Stimulated activated naive CD8-positive, alpha-beta T cell treated with anti-CD3 and anti-CD28 coated beads, Interleukin-15, Interleukin-2, amounts not matched to agents 100 U/mL and 50 U/mL, for 24 hours (primary cell): ENCODE measurements around the gene CSF1.
A peak's percentile ranks its signal among the peaks of the same experiment; 100 is the strongest.
"Not testable (repeated sequence)": the region's sequence is repeated elsewhere in the genome, so short reads cannot be mapped to it uniquely, and the experiment has no call there.

Experiments
- ATAC-seq: fragments of 150-1000 bp; cut with Tn5 transposase; one replicate; pipeline ENCODE4 v1.10.0; 2021
- DNase-seq: peaks from one replicate; pipeline ENCODE4 v3.0.0; 2021

Gene CSF1

DNA sequence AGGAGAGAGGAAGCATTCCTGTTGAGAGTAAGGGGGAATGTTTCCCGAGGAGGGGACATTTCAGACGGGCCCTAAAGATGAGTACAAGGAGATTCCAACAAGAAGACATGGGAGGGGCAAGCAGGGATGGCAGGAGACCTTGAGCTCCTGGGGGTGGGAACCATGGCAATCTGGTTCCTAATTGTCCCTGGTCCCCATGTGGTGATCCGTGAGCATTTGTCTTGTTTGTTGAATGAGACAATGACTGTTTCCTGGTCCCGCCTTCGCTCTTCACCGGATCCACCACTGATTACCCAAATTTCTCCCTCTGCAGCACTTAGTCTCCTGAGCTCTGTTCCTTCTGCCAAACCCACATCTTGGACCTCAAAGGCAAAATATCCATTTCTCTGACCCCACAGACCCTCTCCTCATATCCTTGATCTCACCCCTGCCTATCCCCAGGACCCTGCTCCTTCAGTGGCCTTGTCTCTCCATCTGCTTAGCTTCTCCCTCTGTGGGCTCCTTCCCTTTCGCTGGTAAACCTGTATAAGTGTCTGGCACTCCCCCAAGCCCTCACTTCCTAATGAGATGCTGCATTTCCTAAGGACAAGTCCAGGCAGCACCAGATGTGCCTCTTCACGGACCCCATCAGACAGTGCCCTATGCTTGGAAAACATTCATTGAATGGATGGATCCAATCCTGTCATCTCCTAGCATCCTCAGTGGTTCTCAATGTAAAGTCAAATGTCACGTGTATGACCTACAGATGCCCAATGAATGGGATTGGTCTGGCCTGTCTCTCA is 8.3 kb upstream of the CSF1 start:
- DNase-seq, result no peak
- no peak for ATAC-seq

DNA sequence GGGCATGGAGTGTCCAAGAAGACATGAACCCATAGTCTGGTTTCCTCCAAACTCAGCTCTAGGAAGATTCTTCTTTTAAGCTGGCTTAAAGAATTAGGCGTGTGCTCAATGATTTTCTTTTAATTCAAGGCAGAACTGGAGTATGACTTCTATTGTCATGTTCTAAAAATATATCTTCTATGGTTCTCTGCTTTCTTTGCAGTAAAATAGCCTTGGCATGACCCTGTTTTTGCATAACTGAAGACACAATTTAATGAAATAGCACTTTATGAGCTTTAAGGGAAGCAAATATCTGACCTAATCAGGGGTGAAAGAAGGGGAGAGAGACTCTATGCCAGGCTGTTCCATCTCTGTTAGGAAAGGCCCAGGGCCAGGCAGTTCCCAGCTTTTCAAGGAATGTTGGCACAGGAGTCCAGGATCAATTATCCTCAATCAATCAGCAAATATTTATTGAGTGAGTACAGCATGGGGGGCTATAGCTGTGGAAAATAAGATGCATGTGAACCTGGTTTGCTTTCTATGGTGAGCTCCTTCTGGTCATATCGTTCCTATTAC is 7.2 kb upstream of the CSF1 start:
- ATAC-seq, result no peak
- no peak for DNase-seq

DNA sequence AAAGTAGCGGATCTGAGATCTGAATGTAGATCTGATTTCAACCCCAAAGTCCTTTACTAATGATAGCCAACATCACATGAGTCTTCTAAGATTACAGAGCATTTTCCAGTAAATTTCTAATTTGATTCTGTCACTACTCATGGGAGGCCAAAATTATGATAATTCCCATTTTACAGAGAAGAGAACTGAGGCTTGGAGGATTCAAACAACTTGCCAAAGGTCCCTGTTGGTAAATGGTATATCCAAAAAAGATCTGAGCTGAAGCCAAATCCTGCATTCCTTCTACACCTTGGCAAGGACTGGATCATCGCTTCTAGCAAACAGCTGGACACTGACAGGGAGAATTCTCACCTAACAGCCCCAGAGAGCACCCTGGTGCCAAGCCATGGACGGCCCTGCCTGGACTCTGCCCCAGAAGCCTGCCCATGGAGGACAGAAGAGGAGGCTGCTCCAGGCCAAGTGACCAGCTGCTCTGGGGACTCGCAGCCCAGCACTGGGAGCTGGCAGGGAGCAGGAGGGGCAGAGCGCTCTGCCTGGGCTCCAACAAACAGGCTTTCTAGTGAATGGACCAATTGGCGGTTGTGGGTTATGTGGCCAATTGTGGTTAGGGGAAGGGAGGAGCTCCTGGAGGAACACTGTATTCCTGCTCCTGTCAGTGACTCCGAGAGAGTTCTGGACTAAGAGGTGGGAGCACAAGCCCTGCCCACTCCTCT is 6.4 kb upstream of the CSF1 start:
- ATAC-seq, result no peak

DNA sequence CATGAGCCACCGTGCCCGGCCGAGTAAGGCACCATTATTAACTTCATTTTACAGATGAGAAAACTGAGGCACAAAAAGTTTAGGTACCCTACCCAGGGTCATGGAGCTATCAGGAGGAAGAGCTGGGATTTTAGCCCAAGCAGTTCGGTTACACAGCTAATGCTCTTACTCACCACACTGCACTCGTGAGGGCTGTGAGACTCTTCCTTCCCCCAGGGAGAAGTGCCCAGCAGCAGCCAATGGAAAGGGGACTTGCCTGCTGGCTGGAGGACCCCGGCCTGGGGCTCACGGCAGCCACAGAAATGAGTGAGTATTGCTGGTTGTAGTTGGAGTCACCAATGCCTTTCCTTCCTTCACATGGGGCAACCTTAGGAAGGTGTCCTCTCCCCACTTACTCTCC is 5.2 kb upstream of the CSF1 start:
- no peak for ATAC-seq

More for the DNA sequence above, 6.4 kb upstream of the CSF1 start:
- no peak for DNase-seq

DNA sequence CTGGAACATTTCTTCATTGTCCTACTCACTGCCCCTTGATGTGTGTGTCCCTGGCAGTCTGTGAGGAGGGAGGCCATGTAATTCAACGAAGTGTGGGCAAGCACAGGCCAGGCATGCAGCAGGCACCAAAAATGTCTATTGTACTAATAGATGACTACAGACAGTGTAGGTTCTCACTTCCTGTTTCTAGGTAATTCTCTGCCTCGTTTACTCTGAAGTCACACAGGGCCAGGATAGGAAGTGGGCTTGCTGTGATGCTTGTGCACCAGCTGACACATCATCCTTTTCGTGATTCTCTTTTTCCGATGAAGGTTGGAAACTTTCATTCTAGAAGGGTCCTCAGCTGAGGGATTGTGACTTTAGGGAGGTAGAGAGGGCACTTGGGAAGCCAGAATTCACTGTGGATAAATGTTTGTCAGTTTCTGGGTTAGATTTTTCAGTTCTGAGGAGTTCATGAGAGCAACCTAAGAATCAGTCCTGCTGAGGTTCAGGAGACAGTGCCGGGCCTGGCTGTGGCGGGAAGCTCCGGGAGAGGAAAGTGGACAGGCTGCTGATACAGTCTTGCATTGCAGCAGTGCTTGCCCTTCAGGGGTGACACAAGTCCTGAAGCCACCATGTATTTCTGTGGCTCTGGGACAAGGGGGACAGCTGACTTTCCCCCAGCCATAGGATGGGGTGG is 4.3 kb upstream of the CSF1 start:
- peak; percentile 57 for DNase-seq
- ATAC-seq, result peak; percentile 94

More for the DNA sequence above, 5.2 kb upstream of the CSF1 start:
- DNase-seq, result no peak

DNA sequence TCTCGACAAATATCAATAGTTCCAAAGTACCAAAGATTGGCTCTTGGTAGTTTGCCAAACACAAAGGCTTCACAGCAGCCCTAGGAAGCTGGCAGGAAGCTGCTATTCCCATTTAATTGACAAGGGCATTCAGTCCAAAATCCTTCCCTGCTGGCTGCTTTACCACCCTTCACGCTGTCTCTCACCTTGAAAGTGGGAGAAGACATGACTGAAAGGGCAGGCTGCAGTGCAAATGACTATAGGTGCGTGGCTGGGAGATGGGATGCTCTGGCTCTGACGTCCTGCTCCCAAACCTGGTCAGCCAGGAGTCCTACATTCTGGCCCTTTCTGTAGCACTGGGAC is 3.8 kb upstream of the CSF1 start:
- DNase-seq (no peak), ATAC-seq (no peak)

DNA sequence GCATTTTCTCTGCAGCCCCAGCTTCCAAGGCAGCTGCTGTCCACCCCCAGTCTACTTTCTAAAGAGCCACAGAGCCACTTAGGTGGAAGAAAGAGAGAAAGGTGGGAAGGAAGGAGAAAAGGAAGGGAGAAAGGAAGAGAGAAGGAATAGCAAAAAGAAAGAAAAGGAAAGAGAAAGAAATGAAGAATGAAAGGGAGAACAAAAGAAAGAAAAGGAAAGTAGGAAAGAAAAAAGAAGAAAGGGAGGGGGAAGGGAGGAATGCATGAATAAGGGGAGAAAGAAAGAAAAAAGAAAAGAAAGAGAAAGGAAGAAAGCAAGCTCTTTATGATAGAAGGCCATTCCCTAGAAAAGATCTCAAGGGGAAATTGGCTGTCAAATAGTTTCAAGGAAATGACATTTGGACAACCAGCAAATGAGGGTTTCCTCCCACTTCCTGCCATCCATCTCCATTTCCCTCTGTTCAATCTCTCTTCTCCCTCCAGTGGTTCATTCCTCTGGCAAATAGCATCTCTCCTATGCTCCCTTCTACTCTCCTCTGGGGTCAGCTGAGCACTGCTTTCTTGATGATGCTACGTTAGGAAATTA is 3.4 kb upstream of the CSF1 start:
- DNase-seq (no peak), ATAC-seq (no peak)

DNA sequence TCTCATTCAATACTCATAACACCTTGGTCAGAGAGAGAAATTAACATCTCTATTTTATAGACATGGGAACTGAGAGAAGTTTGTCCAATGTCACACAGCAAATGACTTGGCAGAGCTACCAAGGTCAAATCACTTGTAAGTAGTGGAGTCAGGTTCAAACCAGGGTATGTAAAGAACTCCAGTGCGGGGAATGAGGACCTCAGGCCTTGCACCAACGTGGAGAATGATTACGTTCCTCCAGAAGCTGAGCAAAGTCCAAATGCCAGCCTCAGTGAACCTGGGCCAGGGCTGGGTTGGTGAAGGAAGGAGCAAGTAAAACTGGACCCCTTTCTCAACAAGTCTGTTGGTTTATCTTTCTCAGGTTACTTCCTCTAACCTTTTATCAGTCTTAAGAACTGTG is 1.8 kb upstream of the CSF1 start:
- ATAC-seq, result no peak
- no peak for DNase-seq

DNA sequence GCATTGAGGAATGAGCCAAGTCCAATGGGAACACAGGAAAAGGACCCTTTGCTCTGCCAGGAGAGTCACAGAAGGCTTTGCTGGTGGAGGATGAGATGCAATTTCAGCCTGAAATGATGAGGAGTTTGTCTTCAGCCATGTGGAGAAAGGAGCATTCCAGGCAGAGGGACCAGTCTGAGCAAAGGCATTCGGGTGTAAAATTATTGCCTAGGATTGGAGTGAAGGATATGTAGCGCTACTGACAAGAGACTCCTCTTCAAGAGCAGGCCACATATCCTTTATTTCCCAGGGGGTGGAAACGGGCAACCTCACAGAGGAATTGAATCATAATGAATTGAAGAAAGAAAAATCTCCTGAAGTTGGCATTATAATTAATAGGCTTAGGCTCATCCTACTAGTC is 1.1 kb upstream of the CSF1 start:
- no peak for DNase-seq
- no peak for ATAC-seq

DNA sequence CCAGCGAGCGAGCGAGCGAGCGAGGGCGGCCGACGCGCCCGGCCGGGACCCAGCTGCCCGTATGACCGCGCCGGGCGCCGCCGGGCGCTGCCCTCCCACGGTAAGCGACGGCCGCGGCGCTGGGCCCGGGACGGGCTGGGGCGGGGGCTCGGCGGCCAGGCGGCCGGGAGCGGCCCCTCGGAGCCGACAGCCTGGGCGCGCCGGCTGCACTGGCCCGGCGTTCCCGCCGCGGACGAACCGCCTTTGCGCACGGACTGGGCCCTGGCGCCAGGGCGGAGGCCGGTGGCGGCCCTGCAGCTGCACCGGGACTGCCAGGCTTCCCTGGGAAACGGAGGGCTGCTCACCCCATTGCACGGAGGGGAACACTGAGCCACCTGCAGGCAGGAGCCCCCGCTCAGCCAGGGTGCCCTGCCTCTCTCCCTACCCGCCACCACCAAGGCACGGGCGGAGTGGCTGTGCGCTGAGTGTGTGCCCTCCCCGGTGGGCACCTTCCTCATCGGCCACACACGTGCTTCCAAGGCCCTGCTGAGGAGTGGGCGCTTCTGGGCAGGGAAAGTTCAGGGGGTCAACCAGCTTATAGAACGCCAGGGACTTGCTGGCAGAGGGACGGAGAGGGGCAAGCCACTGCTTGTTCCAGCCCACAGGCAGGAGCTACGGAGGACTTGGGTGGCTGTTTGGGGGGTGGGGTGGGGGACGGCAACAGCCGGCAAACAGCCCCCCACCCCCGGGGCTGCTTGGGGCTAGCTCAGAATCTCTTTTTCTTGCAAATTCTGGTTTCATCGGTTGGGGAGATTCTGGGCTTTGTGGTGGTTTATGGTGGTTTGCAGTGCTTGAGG is 532 bp downstream of the CSF1 start:
- DNase-seq, result peak; percentile 37
- peak; percentile 6 for ATAC-seq

DNA sequence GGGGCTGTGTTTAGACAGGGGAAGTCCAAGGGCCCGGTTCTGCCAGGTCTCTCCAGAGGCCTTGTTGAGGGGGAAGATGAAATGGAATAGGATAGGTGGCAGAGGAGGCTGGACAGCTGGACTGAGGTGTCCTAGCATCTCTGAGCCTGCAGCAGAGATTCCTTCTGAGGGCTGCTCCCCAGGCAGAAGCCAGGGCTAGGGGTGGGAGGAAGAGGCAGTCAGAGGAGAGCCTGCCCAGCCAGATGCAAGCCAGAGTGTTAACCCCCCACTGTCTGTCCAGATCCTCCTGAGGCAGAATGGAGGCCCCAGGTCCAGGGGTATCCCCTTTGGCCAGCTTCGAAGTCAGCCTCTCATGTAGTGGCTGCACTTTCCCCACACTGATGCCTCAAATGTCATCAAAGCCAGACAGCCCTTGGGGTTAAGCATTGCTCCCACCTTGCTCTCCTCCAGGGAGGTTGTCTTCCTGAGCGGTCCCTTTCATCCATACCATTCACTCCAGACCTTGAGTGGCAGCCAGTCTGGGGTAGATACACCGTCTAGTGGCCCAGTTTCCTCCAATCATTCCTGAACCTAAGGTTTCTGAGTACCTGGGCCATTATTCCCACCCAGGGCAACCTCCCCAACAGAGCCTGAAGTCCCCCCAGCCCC is 1.7 kb downstream of the CSF1 start:
- ATAC-seq (no peak), DNase-seq (no peak)

DNA sequence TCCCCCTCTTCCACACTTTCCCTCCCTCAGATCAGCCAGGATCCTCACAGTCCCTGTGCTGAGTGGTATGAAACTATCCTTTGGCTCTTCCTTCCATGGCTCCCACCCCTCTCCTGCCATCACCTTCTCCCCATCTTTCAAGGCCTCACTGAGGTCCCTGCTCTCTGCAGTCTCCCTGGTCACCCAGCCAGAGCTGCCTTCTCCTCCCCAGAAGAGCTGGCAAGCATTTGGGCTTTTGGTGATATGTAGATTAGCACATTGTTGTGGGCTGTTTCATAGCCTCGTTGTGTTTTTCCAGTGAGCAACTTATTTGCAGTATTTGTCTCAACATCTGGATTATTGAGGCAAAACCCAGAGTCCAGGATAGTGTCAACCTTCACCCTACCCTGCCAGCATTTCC is 2.2 kb downstream of the CSF1 start:
- ATAC-seq (no peak), DNase-seq (no peak)

DNA sequence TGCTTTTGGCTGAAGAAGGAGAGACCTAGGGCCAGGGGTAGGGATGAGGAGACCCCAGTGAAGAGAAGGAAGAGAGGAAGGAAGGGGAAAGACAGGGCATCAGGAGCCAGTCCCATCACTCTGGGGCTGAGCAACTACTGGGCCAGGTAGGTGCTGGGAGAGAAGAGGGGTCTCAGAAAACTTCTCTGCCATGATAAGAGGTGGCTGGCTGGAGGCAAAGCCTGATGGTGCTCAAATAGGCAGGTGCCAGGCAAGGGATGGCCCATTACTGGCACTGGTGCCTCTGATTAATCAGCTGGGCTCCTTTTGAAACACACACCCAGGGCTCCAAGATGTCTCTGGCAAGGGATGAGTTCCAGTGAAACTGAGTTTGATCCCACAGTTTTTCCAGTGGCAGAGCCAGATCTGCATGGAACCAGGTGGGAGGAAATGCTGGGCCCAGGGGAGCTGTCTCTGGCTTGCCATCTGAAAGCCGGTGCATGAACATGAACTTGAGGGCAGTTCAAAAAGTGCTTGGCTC is 2.8 kb downstream of the CSF1 start:
- ATAC-seq (no peak), DNase-seq (no peak)

DNA sequence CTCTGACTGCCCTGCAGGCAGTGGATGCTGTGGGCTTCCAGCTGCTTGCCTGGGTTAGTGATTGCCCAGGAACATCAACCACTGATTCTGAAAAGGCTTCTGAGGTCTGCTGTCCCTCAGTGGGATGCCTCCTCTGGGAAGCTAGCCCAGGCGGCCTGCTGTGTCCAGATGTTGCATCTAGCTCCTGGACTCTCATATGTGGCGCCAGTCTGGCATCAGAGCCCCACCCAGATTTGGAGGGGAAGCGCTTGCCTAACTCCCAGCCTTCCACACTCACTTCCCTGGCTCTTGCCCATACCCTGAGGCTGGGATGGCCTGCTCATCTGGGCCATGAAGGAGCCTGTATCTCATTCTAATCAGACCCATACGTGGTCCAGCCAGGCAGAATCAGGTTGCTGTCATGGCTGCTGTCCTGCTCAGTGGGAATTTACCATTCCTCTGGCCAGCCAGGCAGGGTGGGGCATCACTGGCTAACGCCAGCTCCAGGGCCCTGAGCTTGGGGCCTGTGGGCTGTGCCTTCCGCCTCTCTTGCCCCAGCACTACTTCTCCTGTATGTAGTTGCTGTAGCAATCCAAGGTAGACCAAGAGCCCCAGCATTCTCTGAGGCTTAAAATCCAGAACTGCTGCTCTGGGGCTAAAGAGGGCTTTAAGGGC is 4.1 kb downstream of the CSF1 start:
- no peak for ATAC-seq
- DNase-seq, result no peak

DNA sequence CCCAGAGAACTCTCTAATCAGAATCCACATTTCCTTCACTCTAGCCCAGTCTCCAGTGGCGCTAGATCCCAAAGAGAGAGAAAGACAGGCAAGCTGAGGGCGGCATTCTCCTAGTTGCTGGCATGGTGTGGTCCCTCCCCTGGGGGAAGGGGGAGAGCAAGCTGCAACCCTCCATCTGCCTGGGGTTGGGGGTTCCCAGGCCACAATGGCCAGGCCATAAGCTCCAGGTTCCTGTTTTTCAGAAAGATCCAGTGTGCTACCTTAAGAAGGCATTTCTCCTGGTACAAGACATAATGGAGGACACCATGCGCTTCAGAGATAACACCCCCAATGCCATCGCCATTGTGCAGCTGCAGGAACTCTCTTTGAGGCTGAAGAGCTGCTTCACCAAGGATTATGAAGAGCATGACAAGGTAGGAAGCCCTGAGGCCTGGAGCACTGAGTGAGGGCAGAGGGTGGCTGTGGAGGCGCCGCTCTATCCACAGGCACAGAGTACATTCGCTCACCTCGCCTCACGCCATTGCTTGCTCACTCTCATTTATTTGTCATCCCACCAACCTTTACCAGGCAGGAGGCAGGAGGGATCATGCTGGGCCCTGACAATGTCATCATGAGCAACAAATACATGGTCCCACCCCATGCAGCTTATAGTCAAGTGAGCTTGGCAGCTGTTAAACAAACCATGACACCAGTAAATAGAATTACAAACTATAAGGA is 6.6 kb downstream of the CSF1 start:
- DNase-seq (no peak), ATAC-seq (no peak)

DNA sequence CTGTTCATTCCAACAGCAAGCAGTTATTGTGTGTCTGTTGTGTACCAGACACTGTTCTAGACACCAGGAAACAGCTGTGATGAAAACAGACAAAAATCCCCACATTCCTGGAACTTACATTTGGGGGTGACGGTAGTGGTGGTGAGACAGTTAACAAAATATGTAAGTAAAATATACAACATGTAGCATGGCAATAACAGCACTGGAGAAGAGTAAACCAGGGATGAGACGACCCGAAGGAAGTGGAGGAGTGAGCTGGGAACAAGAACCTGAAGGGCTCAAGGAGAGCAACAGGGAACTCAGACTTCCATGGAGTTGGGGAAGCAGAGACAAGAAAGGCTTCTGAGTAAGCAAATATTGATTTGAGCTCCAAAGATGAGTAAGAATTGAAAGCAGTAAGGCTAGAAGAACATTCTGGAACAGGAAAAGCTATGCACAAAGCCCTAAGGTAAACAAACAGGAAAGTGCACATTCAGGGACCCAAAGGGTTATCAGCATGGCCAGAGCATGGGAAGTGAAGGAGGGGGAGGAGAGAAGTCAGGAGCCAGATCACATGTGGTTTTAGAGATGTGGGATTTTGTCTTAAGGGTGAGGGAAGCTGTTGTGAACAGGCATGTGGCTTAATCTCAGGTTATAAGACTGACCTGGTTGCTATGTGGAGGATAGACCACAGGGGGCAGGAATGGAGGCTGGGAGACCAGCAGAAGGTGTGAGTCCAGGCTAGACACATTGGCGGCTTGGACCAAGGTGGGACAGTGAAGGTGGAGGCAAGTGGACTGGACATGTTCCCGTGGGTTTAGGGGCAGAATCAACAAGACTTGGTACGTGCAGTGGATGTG is 7.3 kb downstream of the CSF1 start:
- DNase-seq, result no peak
- ATAC-seq, result no peak

DNA sequence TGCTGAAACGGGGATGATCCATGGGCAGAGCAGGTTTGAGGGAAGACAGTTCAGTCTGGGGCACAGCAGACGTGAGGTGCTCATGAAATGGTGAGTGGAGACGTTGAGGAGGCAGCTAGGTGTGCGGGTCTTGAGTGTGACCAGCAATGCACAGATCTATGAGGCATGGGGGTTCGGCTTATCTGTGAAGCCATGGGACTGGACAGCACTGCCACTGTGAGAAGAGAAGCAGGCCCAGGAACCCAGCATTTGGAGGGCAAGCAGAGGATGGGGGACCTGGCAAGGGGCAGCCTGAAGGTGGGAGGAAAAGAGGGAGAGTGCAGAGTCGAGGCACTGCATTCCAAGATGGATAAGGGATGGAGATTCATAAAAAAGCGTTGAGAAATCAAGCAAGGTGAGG is 8.0 kb downstream of the CSF1 start:
- DNase-seq, result no peak
- no peak for ATAC-seq

DNA sequence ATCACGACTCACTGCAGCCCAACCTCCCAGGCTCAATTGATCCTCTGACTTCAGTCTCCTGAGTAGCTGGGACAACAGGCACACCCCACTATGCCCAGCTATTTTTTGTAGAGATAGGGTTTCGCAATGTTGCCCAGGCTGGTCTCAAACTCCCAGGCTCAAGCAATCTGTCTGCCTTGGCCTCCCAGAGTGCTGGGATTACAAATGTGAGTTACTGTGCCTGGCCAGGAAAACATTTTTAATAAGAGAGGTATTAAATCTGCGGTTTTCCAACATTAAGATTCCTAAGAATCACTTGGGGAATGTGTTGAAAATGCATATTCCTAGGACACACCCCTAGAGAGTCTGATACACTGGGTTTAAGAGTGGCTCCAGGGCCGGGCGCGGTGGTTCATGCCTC is 8.7 kb downstream of the CSF1 start:
- no peak for ATAC-seq
- no peak for DNase-seq

DNA sequence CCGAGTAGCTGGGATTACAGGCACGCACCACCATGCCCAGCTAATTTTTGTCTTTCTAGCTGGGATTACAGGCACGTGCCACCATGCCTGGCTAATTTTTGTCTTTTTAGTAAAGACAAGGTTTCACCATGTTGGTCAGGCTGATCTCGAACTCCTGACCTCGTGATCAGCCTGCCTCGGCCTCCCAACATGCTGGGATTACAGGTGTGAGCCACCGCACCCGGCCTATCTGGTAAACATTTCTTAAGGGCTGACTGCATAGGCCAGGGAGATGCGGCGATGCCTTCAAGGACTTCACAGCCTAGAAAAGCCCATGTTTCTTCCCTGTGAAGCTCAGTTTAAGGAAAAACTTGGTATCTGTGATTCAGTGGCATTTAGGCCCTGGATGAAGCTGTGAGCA is 9.7 kb downstream of the CSF1 start:
- DNase-seq, ATAC-seq: not testable (repeated sequence)
